ENCODE results near the gene NEDD9.

The NEDD9 gene

GRCh38 chr6:11272491-11273192, 40.2 kb upstream of the NEDD9 start:
- H3K4me1 ChIP-seq (ENCODE audit: control insufficient read depth, low read depth, low read length): peaks cover 12% of the 10 kb centered on the region
- no peaks in the 10 kb centered on the region for H3K9me3 ChIP-seq (ENCODE audit: control insufficient read depth, low read depth, low read length)
- no peak overlapping the region for H3K9ac ChIP-seq (ENCODE audit: low read length)
- no peak overlapping the region for H3K27ac ChIP-seq (ENCODE audit: low read length)
- H3K4me3 ChIP-seq (ENCODE audit: low read length): no peak overlapping the region
- no peaks in the 10 kb centered on the region for H3K36me3 ChIP-seq (ENCODE audit: control insufficient read depth, low read depth, low read length)
- H3K27me3 ChIP-seq (ENCODE audit: control insufficient read depth, insufficient read depth, low read length): no peaks in the 10 kb centered on the region

- no peaks in the 10 kb centered on the region for H3K36me3 ChIP-seq (ENCODE audit: control insufficient read depth, low read depth, low read length)
- no peaks in the 10 kb centered on the region for H3K4me1 ChIP-seq (ENCODE audit: control insufficient read depth, low read depth, low read length)
- no peak overlapping the region for H3K9ac ChIP-seq (ENCODE audit: low read length)
- no peaks in the 10 kb centered on the region for H3K27me3 ChIP-seq (ENCODE audit: control insufficient read depth, insufficient read depth, low read length)
- no peaks in the 10 kb centered on the region for H3K9me3 ChIP-seq (ENCODE audit: control insufficient read depth, low read depth, low read length)
- H3K4me3 ChIP-seq (ENCODE audit: low read length): no peak overlapping the region
- no peak overlapping the region for H3K27ac ChIP-seq (ENCODE audit: low read length)
Measured at GRCh38 chr6:11271228-11272020, 39.0 kb upstream of the NEDD9 start.

- Histone ChIP-seq H3K9me3 (ENCODE audit: control insufficient read depth, low read depth, low read length) (no peaks in the 10 kb centered on the region), H3K27me3 (ENCODE audit: control insufficient read depth, insufficient read depth, low read length) (no peaks in the 10 kb centered on the region), H3K9ac (ENCODE audit: low read length) (no peak overlapping the region), H3K4me3 (ENCODE audit: low read length) (no peak overlapping the region), H3K4me1 (ENCODE audit: control insufficient read depth, low read depth, low read length) (no peaks in the 10 kb centered on the region), H3K36me3 (ENCODE audit: control insufficient read depth, low read depth, low read length) (no peaks in the 10 kb centered on the region), H3K27ac (ENCODE audit: low read length) (no peak overlapping the region)
Measured at GRCh38 chr6:11270030-11271027, 37.9 kb upstream of the NEDD9 start.

GRCh38 chr6:11268978-11269377, 36.5 kb upstream of the NEDD9 start:
- H3K9ac ChIP-seq (ENCODE audit: low read length): no peak overlapping the region
- H3K27ac ChIP-seq (ENCODE audit: low read length): no peak overlapping the region
- no peaks in the 10 kb centered on the region for H3K4me1 ChIP-seq (ENCODE audit: control insufficient read depth, low read depth, low read length)
- H3K27me3 ChIP-seq (ENCODE audit: control insufficient read depth, insufficient read depth, low read length): no peaks in the 10 kb centered on the region
- H3K36me3 ChIP-seq (ENCODE audit: control insufficient read depth, low read depth, low read length): no peaks in the 10 kb centered on the region
- H3K9me3 ChIP-seq (ENCODE audit: control insufficient read depth, low read depth, low read length): no peaks in the 10 kb centered on the region
- no peak overlapping the region for H3K4me3 ChIP-seq (ENCODE audit: low read length)

GRCh38 chr6:11266926-11267325, 34.5 kb upstream of the NEDD9 start:
- Histone ChIP-seq H3K4me1 (ENCODE audit: control insufficient read depth, low read depth, low read length) (no peaks in the 10 kb centered on the region), H3K27me3 (ENCODE audit: control insufficient read depth, insufficient read depth, low read length) (no peaks in the 10 kb centered on the region), H3K4me3 (ENCODE audit: low read length) (no peak overlapping the region), H3K9ac (ENCODE audit: low read length) (no peak overlapping the region), H3K27ac (ENCODE audit: low read length) (no peak overlapping the region), H3K9me3 (ENCODE audit: control insufficient read depth, low read depth, low read length) (no peaks in the 10 kb centered on the region), H3K36me3 (ENCODE audit: control insufficient read depth, low read depth, low read length) (no peaks in the 10 kb centered on the region)

- H3K27ac ChIP-seq (ENCODE audit: low read length): no peak overlapping the region
- no peaks in the 10 kb centered on the region for H3K27me3 ChIP-seq (ENCODE audit: control insufficient read depth, insufficient read depth, low read length)
- H3K36me3 ChIP-seq (ENCODE audit: control insufficient read depth, low read depth, low read length): no peaks in the 10 kb centered on the region
- no peaks in the 10 kb centered on the region for H3K4me1 ChIP-seq (ENCODE audit: control insufficient read depth, low read depth, low read length)
- H3K9me3 ChIP-seq (ENCODE audit: control insufficient read depth, low read depth, low read length): no peaks in the 10 kb centered on the region
- H3K9ac ChIP-seq (ENCODE audit: low read length): no peak overlapping the region
- no peak overlapping the region for H3K4me3 ChIP-seq (ENCODE audit: low read length)
Measured at GRCh38 chr6:11265932-11266331, 33.5 kb upstream of the NEDD9 start.

GRCh38 chr6:11264100-11264499, 31.6 kb upstream of the NEDD9 start:
- H3K27me3 ChIP-seq (ENCODE audit: control insufficient read depth, insufficient read depth, low read length): no peaks in the 10 kb centered on the region
- no peaks in the 10 kb centered on the region for H3K4me1 ChIP-seq (ENCODE audit: control insufficient read depth, low read depth, low read length)
- H3K27ac ChIP-seq (ENCODE audit: low read length): no peak overlapping the region
- no peaks in the 10 kb centered on the region for H3K9me3 ChIP-seq (ENCODE audit: control insufficient read depth, low read depth, low read length)
- H3K36me3 ChIP-seq (ENCODE audit: control insufficient read depth, low read depth, low read length): no peaks in the 10 kb centered on the region
- no peak overlapping the region for H3K9ac ChIP-seq (ENCODE audit: low read length)
- no peak overlapping the region for H3K4me3 ChIP-seq (ENCODE audit: low read length)

- Histone ChIP-seq H3K36me3 (ENCODE audit: control insufficient read depth, low read depth, low read length) (no peaks in the 10 kb centered on the region), H3K27ac (ENCODE audit: low read length) (no peak overlapping the region), H3K27me3 (ENCODE audit: control insufficient read depth, insufficient read depth, low read length) (no peaks in the 10 kb centered on the region), H3K9me3 (ENCODE audit: control insufficient read depth, low read depth, low read length) (no peaks in the 10 kb centered on the region), H3K4me1 (ENCODE audit: control insufficient read depth, low read depth, low read length) (no peaks in the 10 kb centered on the region), H3K4me3 (ENCODE audit: low read length) (no peak overlapping the region), H3K9ac (ENCODE audit: low read length) (no peak overlapping the region)
Measured at GRCh38 chr6:11263291-11263775, 30.9 kb upstream of the NEDD9 start.

GRCh38 chr6:11262242-11262641, 29.8 kb upstream of the NEDD9 start:
- Histone ChIP-seq H3K4me1 (ENCODE audit: control insufficient read depth, low read depth, low read length) (no peaks in the 10 kb centered on the region), H3K27ac (ENCODE audit: low read length) (no peak overlapping the region), H3K27me3 (ENCODE audit: control insufficient read depth, insufficient read depth, low read length) (no peaks in the 10 kb centered on the region), H3K4me3 (ENCODE audit: low read length) (no peak overlapping the region), H3K9ac (ENCODE audit: low read length) (no peak overlapping the region), H3K36me3 (ENCODE audit: control insufficient read depth, low read depth, low read length) (no peaks in the 10 kb centered on the region), H3K9me3 (ENCODE audit: control insufficient read depth, low read depth, low read length) (no peaks in the 10 kb centered on the region)

GRCh38 chr6:11260249-11261038, 28.0 kb upstream of the NEDD9 start:
- Histone ChIP-seq H3K27me3 (ENCODE audit: control insufficient read depth, insufficient read depth, low read length) (no peaks in the 10 kb centered on the region), H3K4me1 (ENCODE audit: control insufficient read depth, low read depth, low read length) (no peaks in the 10 kb centered on the region), H3K9ac (ENCODE audit: low read length) (no peak overlapping the region), H3K36me3 (ENCODE audit: control insufficient read depth, low read depth, low read length) (no peaks in the 10 kb centered on the region), H3K9me3 (ENCODE audit: control insufficient read depth, low read depth, low read length) (no peaks in the 10 kb centered on the region), H3K27ac (ENCODE audit: low read length) (no peak overlapping the region), H3K4me3 (ENCODE audit: low read length) (no peak overlapping the region)

Measured in iPS-18a (cell line).